GM19193 (cell line): ENCODE results near the gene TEX51.

Source experiments
- POLR2A ChIP-seq: IDR thresholded peaks from 4 replicates; pipeline ENCODE4 v1.6.1; 2011; ENCODE audit not compliant: insufficient read depth, insufficient read length; ENCODE audit errors: extremely low read depth

TEX51 gene

GRCh38 chr2:126884861-126885750, 13.6 kb upstream of the TEX51 start:
- TF ChIP-seq POLR2A = no peak

- TF ChIP-seq POLR2A = no peak
Measured at GRCh38 chr2:126885751-126886210, 12.9 kb upstream of the TEX51 start.

- no peak for TF ChIP-seq POLR2A
Measured at GRCh38 chr2:126886211-126886915, 12.3 kb upstream of the TEX51 start.

GRCh38 chr2:126886916-126887280, 11.8 kb upstream of the TEX51 start:
- no peak for TF ChIP-seq POLR2A

GRCh38 chr2:126887506-126887905, 11.2 kb upstream of the TEX51 start:
- TF ChIP-seq POLR2A = no peak

- TF ChIP-seq POLR2A = no peak
Measured at GRCh38 chr2:126888046-126888445, 10.6 kb upstream of the TEX51 start.

- no peak for TF ChIP-seq POLR2A
Measured at GRCh38 chr2:126889071-126889470, 9.6 kb upstream of the TEX51 start.

- TF ChIP-seq POLR2A = no peak
Measured at GRCh38 chr2:126889496-126890135, 9.1 kb upstream of the TEX51 start.

- no peak for TF ChIP-seq POLR2A
Measured at GRCh38 chr2:126890136-126890510, 8.6 kb upstream of the TEX51 start.

GRCh38 chr2:126890551-126891450, 7.9 kb upstream of the TEX51 start:
- TF ChIP-seq POLR2A = no peak

- TF ChIP-seq POLR2A = no peak
Measured at GRCh38 chr2:126891681-126892500, 6.8 kb upstream of the TEX51 start.

- no peak for TF ChIP-seq POLR2A
Measured at GRCh38 chr2:126893153-126893552, 5.5 kb upstream of the TEX51 start.

- no peak for TF ChIP-seq POLR2A
Measured at GRCh38 chr2:126893606-126894005, 5.1 kb upstream of the TEX51 start.

GRCh38 chr2:126894082-126894481, 4.6 kb upstream of the TEX51 start:
- no peak for TF ChIP-seq POLR2A
